Omental fat pad (tissue), 4 donors: ENCODE measurements around the gene REM1. TPM values are rescaled to one million over a fixed set of nuclear protein-coding genes. Genes with fewer than 3 reads are reported as not detected.

Experiments
- ATAC-seq: fragments of 150-250 bp; one replicate; pipeline ENCODE4 v1.9.1; 2016; ENCODE audit warnings: mild to moderate bottlenecking, moderate library complexity; ENCODE audit not compliant: low FRiP score
- DNase-seq: peaks from one replicate; pipeline ENCODE4 v3.0.0-alpha.2; 2019; ENCODE audit warnings: low spot score
- CTCF ChIP-seq, 3 donors: fragments of 450-650 bp; IDR thresholded peaks; one replicate each; pipeline ENCODE4 v1.5.1; 2016 to 2017; ENCODE audit warnings: antibody characterized with exemption in 3 of 3, mild to moderate bottlenecking in 3 of 3, moderate library complexity in 2 of 3
- total RNA-seq, 4 donors: library from RNA; depleted of rRNA; stranded (reverse); fragments of >200 nt; gene quantifications; one replicate each; pipeline ENCODE4 v1.1.0, GENCODE V29; 2016

Gene REM1
- total RNA-seq, 4 donors from 2014 or later: 1.6 to 12.3 (median 4.0) TPM; not detected in 1

DNA sequence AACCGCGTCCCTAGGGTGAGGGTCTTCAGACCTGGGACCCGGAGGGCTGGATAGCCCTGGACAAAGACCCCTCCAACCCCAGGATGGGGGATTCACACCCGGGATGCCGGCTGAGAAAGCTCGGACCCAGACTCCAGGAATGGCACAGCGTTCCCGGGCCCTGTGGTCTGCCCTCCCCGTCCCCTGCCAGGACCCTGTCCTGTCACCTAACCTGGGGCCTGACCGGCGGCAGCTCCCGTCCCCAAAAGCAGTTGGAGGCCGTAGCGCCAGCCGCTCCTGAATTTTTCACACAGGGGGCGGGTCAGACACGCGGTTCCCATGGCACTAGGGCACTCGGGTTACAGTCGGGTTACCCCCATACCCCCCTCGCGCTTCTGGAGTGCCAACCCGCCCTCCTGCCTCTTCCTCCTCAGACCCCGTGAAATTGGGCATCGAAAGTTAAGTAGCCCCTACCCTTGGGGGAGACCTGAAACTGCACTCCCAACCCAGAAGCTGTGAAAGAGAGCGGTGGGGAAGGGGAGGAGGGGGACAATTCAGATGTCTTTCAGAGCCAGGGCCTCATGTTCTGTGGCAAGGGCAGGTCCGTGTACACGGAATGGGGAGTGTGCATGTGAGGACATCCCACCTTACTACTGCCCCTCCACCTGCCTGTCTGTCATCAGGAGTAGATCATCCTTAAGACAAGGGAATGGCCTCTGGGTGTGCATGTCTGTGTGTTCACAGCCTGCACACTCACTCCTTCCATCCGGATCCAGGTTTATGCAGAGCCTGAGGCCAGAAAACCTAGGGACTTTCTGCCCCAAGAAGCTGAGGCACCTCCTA lies 595 bp downstream of the REM1 start:
- TF ChIP-seq CTCF (IDR thresholded peaks at IDR 0.05): no peak
- DNase-seq (no peak), ATAC-seq (no peak)

GRCh38 chr20:31476294-31476585 lies 1.2 kb downstream of the REM1 start:
- ATAC-seq (no peak), DNase-seq (no peak)
- TF ChIP-seq CTCF (IDR thresholded peaks at IDR 0.05): no peak

GRCh38 chr20:31476643-31477215 lies 1.6 kb downstream of the REM1 start:
- no peak for ATAC-seq
- no peak for DNase-seq

DNA sequence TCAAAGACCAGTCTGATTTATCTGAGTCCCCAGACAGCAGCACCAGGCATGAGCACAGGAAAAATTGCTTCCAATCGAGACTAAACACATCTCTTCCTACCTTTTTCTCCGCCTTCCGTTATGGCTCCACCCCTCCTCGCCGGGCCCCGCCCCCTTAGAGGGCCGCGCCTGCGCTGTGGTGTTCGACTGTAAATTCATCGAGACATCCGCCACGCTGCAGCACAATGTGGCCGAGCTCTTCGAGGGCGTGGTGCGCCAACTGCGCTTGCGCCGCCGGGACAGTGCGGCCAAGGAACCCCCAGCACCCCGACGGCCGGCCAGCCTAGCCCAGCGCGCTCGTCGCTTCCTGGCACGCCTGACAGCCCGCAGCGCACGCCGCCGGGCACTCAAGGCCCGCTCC lies 8.9 kb downstream of the REM1 start:
- DNase-seq (no peak), ATAC-seq (no peak)
- no peak for TF ChIP-seq CTCF (IDR thresholded peaks at IDR 0.05)

More at GRCh38 chr20:31476643-31477215, 1.6 kb downstream of the REM1 start:
- no peak for TF ChIP-seq CTCF (IDR thresholded peaks at IDR 0.05)

GRCh38 chr20:31485450-31486339 lies 10.6 kb downstream of the REM1 start:
- TF ChIP-seq CTCF (IDR thresholded peaks at IDR 0.05): no peak
- no peak for DNase-seq

DNA sequence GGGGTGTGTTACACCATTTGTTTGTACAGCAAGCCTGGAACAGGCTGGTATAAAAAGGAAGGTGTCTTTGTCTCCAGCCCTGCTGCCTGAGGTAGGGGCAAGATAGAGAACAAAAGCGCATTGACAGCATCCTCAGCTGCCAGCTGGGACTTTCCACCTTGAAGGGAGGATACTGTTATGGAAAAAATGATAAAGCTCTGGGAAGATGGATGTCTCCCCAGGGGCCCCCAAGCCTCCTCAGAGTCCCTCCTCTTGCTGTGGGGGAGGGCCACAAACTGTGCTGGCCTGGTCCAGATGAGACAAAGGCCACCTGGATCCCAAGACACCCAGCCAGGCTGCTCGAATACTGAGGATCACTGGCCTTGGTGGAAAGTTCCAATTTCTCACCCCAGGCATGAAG lies 13.0 kb downstream of the REM1 start:
- TF ChIP-seq CTCF (IDR thresholded peaks at IDR 0.05): no peak
- DNase-seq (no peak), ATAC-seq (no peak)

More at GRCh38 chr20:31485450-31486339, 10.6 kb downstream of the REM1 start:
- peak; percentile 69 for ATAC-seq
